Thyroid gland (tissue), 4 donors: ENCODE results near the gene TBC1D4.

Source experiments
- POLR2A ChIP-seq, 2 donors: fragments of 450-650 bp; IDR thresholded peaks; one replicate each; pipeline ENCODE4 v1.6.1; 2017; ENCODE audit warnings: antibody characterized with exemption in 2 of 2, mild to moderate bottlenecking in 2 of 2, moderate library complexity in 1 of 2
- TF ChIP-seq, protein P1 (sequence below), 6 experiments: fragments of 200-600 bp in 3 of 6; fragments of 450-650 bp in 3 of 6; sonication (generic) in 3 of 6; IDR thresholded peaks; one replicate each; pipeline ENCODE4 v1.5.1; 2016 to 2019; ENCODE audit warnings: antibody characterized with exemption in 6 of 6, mild to moderate bottlenecking in 2 of 6, inconsistent platforms in 1 of 6, moderate library complexity in 1 of 6

DNA sequence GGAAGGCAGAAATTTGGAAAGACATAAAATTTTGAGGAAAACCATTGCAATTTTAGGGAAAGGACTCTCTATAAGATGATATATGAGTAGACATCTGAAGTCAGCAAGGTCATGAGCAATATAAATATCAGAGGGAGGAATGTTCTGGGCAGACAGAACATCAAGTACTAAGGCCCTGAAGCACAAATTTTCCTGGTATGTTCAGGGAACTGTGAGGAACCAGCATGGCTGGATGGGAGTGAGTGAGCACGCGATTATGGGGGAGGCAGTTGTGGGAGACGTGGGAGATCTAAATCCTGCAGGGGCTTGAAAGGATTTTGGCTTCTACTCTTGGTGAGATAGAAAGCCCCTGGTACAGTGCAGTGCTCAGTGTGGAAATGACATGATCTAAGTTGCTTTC, 112.0 kb downstream of the TBC1D4 start:
- TF ChIP-seq, protein P1, sequence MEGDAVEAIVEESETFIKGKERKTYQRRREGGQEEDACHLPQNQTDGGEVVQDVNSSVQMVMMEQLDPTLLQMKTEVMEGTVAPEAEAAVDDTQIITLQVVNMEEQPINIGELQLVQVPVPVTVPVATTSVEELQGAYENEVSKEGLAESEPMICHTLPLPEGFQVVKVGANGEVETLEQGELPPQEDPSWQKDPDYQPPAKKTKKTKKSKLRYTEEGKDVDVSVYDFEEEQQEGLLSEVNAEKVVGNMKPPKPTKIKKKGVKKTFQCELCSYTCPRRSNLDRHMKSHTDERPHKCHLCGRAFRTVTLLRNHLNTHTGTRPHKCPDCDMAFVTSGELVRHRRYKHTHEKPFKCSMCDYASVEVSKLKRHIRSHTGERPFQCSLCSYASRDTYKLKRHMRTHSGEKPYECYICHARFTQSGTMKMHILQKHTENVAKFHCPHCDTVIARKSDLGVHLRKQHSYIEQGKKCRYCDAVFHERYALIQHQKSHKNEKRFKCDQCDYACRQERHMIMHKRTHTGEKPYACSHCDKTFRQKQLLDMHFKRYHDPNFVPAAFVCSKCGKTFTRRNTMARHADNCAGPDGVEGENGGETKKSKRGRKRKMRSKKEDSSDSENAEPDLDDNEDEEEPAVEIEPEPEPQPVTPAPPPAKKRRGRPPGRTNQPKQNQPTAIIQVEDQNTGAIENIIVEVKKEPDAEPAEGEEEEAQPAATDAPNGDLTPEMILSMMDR (IDR thresholded peaks at IDR 0.05): no peak
- no peak for TF ChIP-seq POLR2A (IDR thresholded peaks at IDR 0.05)
